GM18507 (cell line): ENCODE measurements around the gene ABI2.

Experiments
- DNase-seq: peaks from one replicate; pipeline ENCODE4 v3.0.0; 2011; ENCODE audit warnings: low read depth; ENCODE audit not compliant: insufficient read length; ENCODE audit errors: extremely low spot score
- FAIRE-seq: peaks from 2 replicates; lab custom pipeline; 2011; peaks lifted over from hg19 to GRCh38; lab: Jason Lieb, UNC

ABI2 gene

GRCh38 chr2:203455209-203455608, 127.0 kb downstream of the ABI2 start:
- DNase-seq (no peak), FAIRE-seq (no peak)

- FAIRE-seq (no peak), DNase-seq (no peak)
Measured at GRCh38 chr2:203461746-203462145, 133.6 kb downstream of the ABI2 start.

GRCh38 chr2:203462308-203462707, 134.1 kb downstream of the ABI2 start:
- no peak for FAIRE-seq
- DNase-seq = no peak

GRCh38 chr2:203463266-203463678, 135.1 kb downstream of the ABI2 start:
- DNase-seq (no peak), FAIRE-seq (no peak)

GRCh38 chr2:203469546-203469945, 141.4 kb downstream of the ABI2 start:
- FAIRE-seq (no peak), DNase-seq (no peak)

GRCh38 chr2:203470371-203470770, 142.2 kb downstream of the ABI2 start:
- DNase-seq (no peak), FAIRE-seq (no peak)

GRCh38 chr2:203471323-203471722, 143.1 kb downstream of the ABI2 start:
- FAIRE-seq (no peak), DNase-seq (no peak)

GRCh38 chr2:203476881-203477280, 148.7 kb downstream of the ABI2 start:
- no peak for DNase-seq
- no peak for FAIRE-seq

GRCh38 chr2:203480623-203481022, 152.4 kb downstream of the ABI2 start:
- FAIRE-seq = no peak
- no peak for DNase-seq

- FAIRE-seq (peak; percentile 69), DNase-seq (no peak)
Measured at GRCh38 chr2:203484266-203485112, 156.3 kb downstream of the ABI2 start.

- DNase-seq = no peak
Measured at GRCh38 chr2:203489531-203489930, 161.3 kb downstream of the ABI2 start.

GRCh38 chr2:203490391-203490790, 162.2 kb downstream of the ABI2 start:
- DNase-seq (no peak), FAIRE-seq (no peak)

More at GRCh38 chr2:203489531-203489930, 161.3 kb downstream of the ABI2 start:
- FAIRE-seq = no peak

GRCh38 chr2:203492965-203493364, 164.8 kb downstream of the ABI2 start:
- DNase-seq (no peak), FAIRE-seq (peak; percentile 29)
